Fibroblast of skin of left quadriceps (primary cell): ENCODE data around the gene KIF3C.

Experiments used
- DNase-seq, 2 experiments: peaks; one replicate each; pipeline ENCODE4 v3.0.0-alpha.2; 2013; ENCODE audit warnings: low read depth in 2 of 2

Gene KIF3C

DNA sequence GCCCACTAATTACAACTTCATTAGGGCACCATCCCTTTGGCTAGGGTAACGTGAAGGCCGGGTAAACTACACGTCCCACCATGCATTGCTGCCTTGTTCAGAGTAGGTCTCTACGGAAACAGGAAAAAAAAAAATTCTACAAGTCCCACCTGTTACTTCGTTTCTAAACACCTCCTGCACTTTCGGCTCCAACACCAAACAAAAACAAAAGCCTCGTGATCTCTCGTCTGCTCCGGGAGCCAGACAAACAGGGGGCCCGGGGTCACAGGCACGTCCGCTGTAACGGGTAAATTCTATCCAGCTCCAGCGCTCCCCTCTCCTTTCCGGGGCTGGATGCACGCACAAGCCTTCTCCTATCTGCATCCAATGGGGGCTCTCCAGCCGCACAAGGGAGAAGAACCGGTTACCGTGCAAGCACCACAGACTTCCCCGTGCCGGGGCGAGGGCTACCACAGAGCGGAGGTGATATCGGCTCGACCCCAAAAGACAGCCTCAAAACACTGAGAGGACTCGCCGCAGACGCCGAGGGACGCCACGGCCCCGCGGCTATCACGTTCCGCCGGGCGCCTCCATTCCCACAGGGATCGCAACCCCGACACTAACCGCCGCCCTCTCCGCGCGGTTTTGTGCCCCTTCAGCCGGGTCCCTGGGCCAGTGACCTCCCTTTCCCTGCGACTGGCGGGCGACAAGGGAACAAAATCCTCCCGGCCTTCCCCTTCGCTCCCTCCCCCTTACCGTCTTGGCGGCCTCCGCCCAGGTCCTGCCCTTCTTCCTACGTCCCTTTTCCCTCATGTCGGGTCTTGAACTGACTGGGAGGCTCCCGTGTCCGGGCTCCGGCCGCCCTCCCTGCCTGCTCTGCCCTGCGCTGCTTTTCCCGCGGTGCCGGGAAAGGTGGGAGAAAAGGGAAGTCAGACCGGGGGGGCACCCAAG, 104.6 kb downstream of the KIF3C start:
- DNase-seq: no peak
